HCT116 (cell line): ENCODE measurements around the gene CCL13. TPM values are rescaled to one million over a fixed set of nuclear protein-coding genes. Genes with fewer than 3 reads are reported as not detected.

Experiments
- ATAC-seq: fragments of 200-7000 bp; cut with Tn5 transposase; 2 replicates; pipeline ENCODE4 v1.9.1; 2020; ENCODE audit warnings: mild to moderate bottlenecking, moderate library complexity
- BruUV-seq: library from RNA; stranded (reverse); fragments of 400-500 nt; replicated peaks from 2 replicates; lab custom pipeline; 2021; lab: Mats Ljungman, UMichigan
- CTCF ChIA-PET: fragments of 300-600 bp; sonication (Branson Sonifier 250); formaldehyde crosslinking; loops from one replicate; lab custom pipeline; 2021; ENCODE audit warnings: antibody characterized with exemption; lab: Charles Lee
- POLR2A ChIA-PET: fragments of 300-600, 350-600 bp; sonication (Branson Sonifier 250); formaldehyde crosslinking; loops from one replicate; lab custom pipeline; 2021; ENCODE audit warnings: antibody characterized with exemption; lab: Charles Lee
- RAD21 ChIA-PET, 2 experiments: fragments of 300-600 bp; sonication (Branson Sonifier 250); formaldehyde crosslinking; loops; one replicate each; lab custom pipeline; 2023; ENCODE audit warnings: low total read pairs in 2 of 2; ENCODE audit not compliant: uncharacterized antibody in 2 of 2, unreplicated experiment in 2 of 2, low non-redundant PET in 1 of 2; lab: Charles Lee
- DNase-seq: peaks from one replicate; pipeline ENCODE4 v3.0.0-alpha.2; 2010; ENCODE audit warnings: low read depth, low spot score
- H2AFZ ChIP-seq: fragments of 200-600 bp; shearing (Covaris generic), sonication (generic); 2 replicates; pipeline ENCODE4 v1.6.1; 2017; ENCODE audit warnings: low read depth, mixed run types, mixed read lengths, antibody characterized with exemption, low read length; ENCODE audit not compliant: poor library complexity, severe bottlenecking
- H3K27ac ChIP-seq: 2 replicates; pipeline ENCODE4 v1.5.1; 2012; ENCODE audit warnings: low read depth, low read length
- H3K27me3 ChIP-seq: fragments of 200-600 bp; sonication (generic); 2 replicates; pipeline ENCODE4 v1.6.1; 2016; ENCODE audit warnings: mixed run types, low read length, mixed read lengths; ENCODE audit not compliant: insufficient read depth
- H3K36me3 ChIP-seq, 2 experiments: fragments of 200-500 bp in 1 of 2; fragments of 200-600 bp in 1 of 2; sonication (Bioruptor generic) in 1 of 2; sonication (generic) in 1 of 2; 2 replicates each; pipeline versions ENCODE4 v1.5.1 to v1.6.1; 2014 to 2016; ENCODE audit warnings: low read length in 2 of 2, inconsistent platforms in 1 of 2, mixed read lengths in 1 of 2, mixed run types in 1 of 2; ENCODE audit not compliant: insufficient read depth in 2 of 2, control insufficient read depth in 1 of 2
- H3K4me1 ChIP-seq, 2 experiments: fragments of 200-600 bp in 1 of 2; sonication (generic) in 1 of 2; 2 replicates each; pipeline versions ENCODE4 v1.5.1 to v1.6.1; 2012 to 2017; ENCODE audit warnings: low read length in 2 of 2, inconsistent platforms in 1 of 2, mild to moderate bottlenecking in 1 of 2, mixed read lengths in 1 of 2, mixed run types in 1 of 2, moderate library complexity in 1 of 2; ENCODE audit not compliant: insufficient read depth in 2 of 2, control insufficient read depth in 1 of 2
- H3K4me2 ChIP-seq: fragments of 200-600 bp; sonication (generic); 2 replicates; pipeline ENCODE4 v1.6.1; 2017; ENCODE audit warnings: mixed run types, low read length, mixed read lengths
- H3K4me3 ChIP-seq, 2 experiments: fragments of 200-600 bp in 1 of 2; sonication (generic) in 1 of 2; replicated peaks in 1 of 2; 2 replicates each; pipeline ENCODE4 v1.5.1; 2011 to 2016; ENCODE audit warnings: low read length in 2 of 2, control low read depth in 1 of 2, low read depth in 1 of 2, mild to moderate bottlenecking in 1 of 2, mixed read lengths in 1 of 2, mixed run types in 1 of 2
- H3K79me2 ChIP-seq: fragments of 200-600 bp; sonication (generic); 2 replicates; pipeline ENCODE4 v1.6.1; 2017; ENCODE audit warnings: mild to moderate bottlenecking, mixed run types, low read length, moderate library complexity, mixed read lengths; ENCODE audit not compliant: insufficient read depth
- H3K9ac ChIP-seq: fragments of 200-600 bp; sonication (generic); 2 replicates; pipeline ENCODE4 v1.6.1; 2016; ENCODE audit warnings: low read length, mixed read lengths
- H3K9me2 ChIP-seq: fragments of 200-600 bp; sonication (generic), shearing (Covaris generic); 2 replicates; pipeline ENCODE4 v1.6.1; 2017; ENCODE audit warnings: mixed run types, mild to moderate bottlenecking, moderate library complexity; ENCODE audit not compliant: insufficient read depth
- H3K9me3 ChIP-seq, 2 experiments: fragments of 200-500 bp in 1 of 2; fragments of 200-600 bp in 1 of 2; sonication (Bioruptor generic) in 1 of 2; sonication (generic) in 1 of 2; 2 replicates each; pipeline ENCODE4 v1.6.1; 2014 to 2017; ENCODE audit warnings: low read length in 2 of 2, mixed read lengths in 2 of 2, inconsistent platforms in 1 of 2, low read depth in 1 of 2, mild to moderate bottlenecking in 1 of 2, mixed run types in 1 of 2, moderate library complexity in 1 of 2; ENCODE audit not compliant: control insufficient read depth in 1 of 2, insufficient read depth in 1 of 2
- H4K20me1 ChIP-seq: fragments of 200-600 bp; sonication (generic), shearing (Covaris generic); 2 replicates; pipeline ENCODE4 v1.6.1; 2017; ENCODE audit warnings: mixed run types, mild to moderate bottlenecking, moderate library complexity; ENCODE audit not compliant: insufficient read depth
- EGR1 ChIP-seq: IDR thresholded peaks from 2 replicates; pipeline ENCODE4 v1.6.1; 2012; ENCODE audit warnings: low read depth
- ELF1 ChIP-seq: IDR thresholded peaks from 2 replicates; pipeline ENCODE4 v1.6.1; 2012; ENCODE audit warnings: low read depth, borderline replicate concordance
- EZH2 ChIP-seq: fragments of 200-600 bp; sonication (generic); IDR thresholded peaks from 2 replicates; pipeline ENCODE4 v1.6.1; 2017; ENCODE audit warnings: antibody characterized with exemption, mixed run types
- FOSL1 ChIP-seq: IDR thresholded peaks from 2 replicates; pipeline ENCODE4 v1.6.1; 2012; ENCODE audit warnings: low read depth
- POLR2A ChIP-seq: IDR thresholded peaks from 2 replicates; pipeline ENCODE4 v1.7.0; 2011; ENCODE audit warnings: borderline replicate concordance; ENCODE audit not compliant: insufficient read depth, insufficient read length; ENCODE audit errors: extremely low read depth
- RAD21 ChIP-seq: IDR thresholded peaks from 2 replicates; pipeline ENCODE4 v1.6.1; 2012; ENCODE audit warnings: low read depth, mild to moderate bottlenecking
- SP1 ChIP-seq: IDR thresholded peaks from 2 replicates; pipeline ENCODE4 v1.6.1; 2012; ENCODE audit warnings: low read depth
- YY1 ChIP-seq: IDR thresholded peaks from 2 replicates; pipeline ENCODE4 v1.6.1; 2011; ENCODE audit warnings: low read length, low read depth, moderate library complexity, mild to moderate bottlenecking; ENCODE audit not compliant: insufficient replicate concordance; ENCODE audit errors: extremely low read depth
- intact Hi-C: fragments of 100-400 bp; cut with micrococcal nuclease; formaldehyde crosslinking; loops from 2 replicates; pipeline ENCODE4 v1.10.0; 2022
- total RNA-seq: library from RNA; stranded (reverse); gene quantifications from one replicate; pipeline ENCODE4 v1.2.1, GENCODE V29; 2021; ENCODE audit not compliant: unreplicated experiment
- TF ChIP-seq, protein P1 (sequence below): IDR thresholded peaks from 2 replicates; pipeline ENCODE4 v1.6.1; 2011; ENCODE audit warnings: mild to moderate bottlenecking, low read length, moderate library complexity; ENCODE audit not compliant: insufficient replicate concordance; ENCODE audit errors: extremely low read depth
- TF ChIP-seq, protein P2 (sequence below): IDR thresholded peaks from 2 replicates; pipeline ENCODE4 v1.6.1; 2012
- TF ChIP-seq, protein P3 (sequence below), 3 experiments: fragments of 200-600 bp in 1 of 3; sonication (generic) in 1 of 3; IDR thresholded peaks in 2 of 3; conservative IDR thresholded peaks in 1 of 3; 2 replicates each; pipeline ENCODE4 v1.5.1; 2012 to 2017; ENCODE audit warnings: low read depth in 2 of 3, low read length in 2 of 3, antibody characterized with exemption in 1 of 3, borderline replicate concordance in 1 of 3, control low read depth in 1 of 3, mild to moderate bottlenecking in 1 of 3, mixed read lengths in 1 of 3, mixed run types in 1 of 3, moderate library complexity in 1 of 3; ENCODE audit not compliant: insufficient read depth in 1 of 3
- TF ChIP-seq, protein P4 (sequence below): IDR thresholded peaks from 2 replicates; pipeline ENCODE4 v1.6.1; 2012; ENCODE audit warnings: low read depth

CCL13 gene
- total RNA-seq, 1 experiment from 2014 or later = not detected

DNA sequence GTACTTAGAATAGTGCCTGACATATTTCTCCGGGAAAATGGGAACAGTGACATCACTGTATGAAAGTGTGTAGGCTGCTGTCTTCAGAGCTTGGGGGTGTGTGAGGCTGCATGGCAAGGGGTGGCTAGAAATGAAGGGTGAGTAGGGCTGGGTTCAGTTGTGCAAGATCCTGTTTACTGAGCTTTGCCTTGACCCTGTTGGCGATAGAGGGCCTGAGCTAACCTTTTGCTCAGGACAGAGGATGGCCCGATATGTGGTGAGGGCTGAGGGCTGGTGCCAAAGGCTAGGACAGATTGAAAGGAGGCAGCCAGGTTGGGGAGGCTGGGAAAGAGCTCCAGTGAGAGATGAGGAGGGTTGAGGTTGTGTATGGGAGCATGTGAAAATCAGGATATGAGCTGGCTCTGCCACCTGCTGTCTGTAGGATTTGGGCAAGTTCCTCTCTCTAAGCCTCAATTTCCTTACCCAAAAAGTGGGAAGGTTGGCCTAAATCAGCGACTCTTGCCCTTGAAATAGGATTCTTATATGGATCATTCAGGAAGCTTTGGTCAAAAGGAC is 12.7 kb downstream of the CCL13 start:
- POLR2A ChIA-PET = no interaction called here
- no peaks in the 10 kb centered on the region for H3K79me2 ChIP-seq
- no TSS peak for BruUV-seq
- H3K4me2 ChIP-seq = no peak overlapping the region
- no peak overlapping the region for H3K9ac ChIP-seq
- intact Hi-C loops = no loop called here
- H2AFZ ChIP-seq = no peak overlapping the region
- H3K9me3 ChIP-seq = no peaks in the 10 kb centered on the region
- no peak for DNase-seq
- RAD21 ChIA-PET = no interaction called here
- no peaks in the 10 kb centered on the region for H3K36me3 ChIP-seq
- H3K27ac ChIP-seq = no peak overlapping the region
- TF ChIP-seq EZH2 (no peak), SP1 (no peak), POLR2A (no peak), RAD21 (no peak), ELF1 (no peak), FOSL1 (no peak), EGR1 (no peak), YY1 (no peak)
- TF ChIP-seq, protein P1, sequence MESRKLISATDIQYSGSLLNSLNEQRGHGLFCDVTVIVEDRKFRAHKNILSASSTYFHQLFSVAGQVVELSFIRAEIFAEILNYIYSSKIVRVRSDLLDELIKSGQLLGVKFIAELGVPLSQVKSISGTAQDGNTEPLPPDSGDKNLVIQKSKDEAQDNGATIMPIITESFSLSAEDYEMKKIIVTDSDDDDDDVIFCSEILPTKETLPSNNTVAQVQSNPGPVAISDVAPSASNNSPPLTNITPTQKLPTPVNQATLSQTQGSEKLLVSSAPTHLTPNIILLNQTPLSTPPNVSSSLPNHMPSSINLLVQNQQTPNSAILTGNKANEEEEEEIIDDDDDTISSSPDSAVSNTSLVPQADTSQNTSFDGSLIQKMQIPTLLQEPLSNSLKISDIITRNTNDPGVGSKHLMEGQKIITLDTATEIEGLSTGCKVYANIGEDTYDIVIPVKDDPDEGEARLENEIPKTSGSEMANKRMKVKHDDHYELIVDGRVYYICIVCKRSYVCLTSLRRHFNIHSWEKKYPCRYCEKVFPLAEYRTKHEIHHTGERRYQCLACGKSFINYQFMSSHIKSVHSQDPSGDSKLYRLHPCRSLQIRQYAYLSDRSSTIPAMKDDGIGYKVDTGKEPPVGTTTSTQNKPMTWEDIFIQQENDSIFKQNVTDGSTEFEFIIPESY = no peak
- TF ChIP-seq, protein P2, sequence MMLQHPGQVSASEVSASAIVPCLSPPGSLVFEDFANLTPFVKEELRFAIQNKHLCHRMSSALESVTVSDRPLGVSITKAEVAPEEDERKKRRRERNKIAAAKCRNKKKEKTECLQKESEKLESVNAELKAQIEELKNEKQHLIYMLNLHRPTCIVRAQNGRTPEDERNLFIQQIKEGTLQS = no peak
- TF ChIP-seq, protein P3, sequence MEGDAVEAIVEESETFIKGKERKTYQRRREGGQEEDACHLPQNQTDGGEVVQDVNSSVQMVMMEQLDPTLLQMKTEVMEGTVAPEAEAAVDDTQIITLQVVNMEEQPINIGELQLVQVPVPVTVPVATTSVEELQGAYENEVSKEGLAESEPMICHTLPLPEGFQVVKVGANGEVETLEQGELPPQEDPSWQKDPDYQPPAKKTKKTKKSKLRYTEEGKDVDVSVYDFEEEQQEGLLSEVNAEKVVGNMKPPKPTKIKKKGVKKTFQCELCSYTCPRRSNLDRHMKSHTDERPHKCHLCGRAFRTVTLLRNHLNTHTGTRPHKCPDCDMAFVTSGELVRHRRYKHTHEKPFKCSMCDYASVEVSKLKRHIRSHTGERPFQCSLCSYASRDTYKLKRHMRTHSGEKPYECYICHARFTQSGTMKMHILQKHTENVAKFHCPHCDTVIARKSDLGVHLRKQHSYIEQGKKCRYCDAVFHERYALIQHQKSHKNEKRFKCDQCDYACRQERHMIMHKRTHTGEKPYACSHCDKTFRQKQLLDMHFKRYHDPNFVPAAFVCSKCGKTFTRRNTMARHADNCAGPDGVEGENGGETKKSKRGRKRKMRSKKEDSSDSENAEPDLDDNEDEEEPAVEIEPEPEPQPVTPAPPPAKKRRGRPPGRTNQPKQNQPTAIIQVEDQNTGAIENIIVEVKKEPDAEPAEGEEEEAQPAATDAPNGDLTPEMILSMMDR (IDR thresholded peaks at IDR 0.05 in 2 of 3, conservative IDR thresholded peaks at IDR 0.05 in 1 of 3; ENCODE audit: borderline replicate concordance in 1 of 3, insufficient read depth in 1 of 3, low read depth in 2 of 3, low read length in 2 of 3) = no peak
- TF ChIP-seq, protein P4, sequence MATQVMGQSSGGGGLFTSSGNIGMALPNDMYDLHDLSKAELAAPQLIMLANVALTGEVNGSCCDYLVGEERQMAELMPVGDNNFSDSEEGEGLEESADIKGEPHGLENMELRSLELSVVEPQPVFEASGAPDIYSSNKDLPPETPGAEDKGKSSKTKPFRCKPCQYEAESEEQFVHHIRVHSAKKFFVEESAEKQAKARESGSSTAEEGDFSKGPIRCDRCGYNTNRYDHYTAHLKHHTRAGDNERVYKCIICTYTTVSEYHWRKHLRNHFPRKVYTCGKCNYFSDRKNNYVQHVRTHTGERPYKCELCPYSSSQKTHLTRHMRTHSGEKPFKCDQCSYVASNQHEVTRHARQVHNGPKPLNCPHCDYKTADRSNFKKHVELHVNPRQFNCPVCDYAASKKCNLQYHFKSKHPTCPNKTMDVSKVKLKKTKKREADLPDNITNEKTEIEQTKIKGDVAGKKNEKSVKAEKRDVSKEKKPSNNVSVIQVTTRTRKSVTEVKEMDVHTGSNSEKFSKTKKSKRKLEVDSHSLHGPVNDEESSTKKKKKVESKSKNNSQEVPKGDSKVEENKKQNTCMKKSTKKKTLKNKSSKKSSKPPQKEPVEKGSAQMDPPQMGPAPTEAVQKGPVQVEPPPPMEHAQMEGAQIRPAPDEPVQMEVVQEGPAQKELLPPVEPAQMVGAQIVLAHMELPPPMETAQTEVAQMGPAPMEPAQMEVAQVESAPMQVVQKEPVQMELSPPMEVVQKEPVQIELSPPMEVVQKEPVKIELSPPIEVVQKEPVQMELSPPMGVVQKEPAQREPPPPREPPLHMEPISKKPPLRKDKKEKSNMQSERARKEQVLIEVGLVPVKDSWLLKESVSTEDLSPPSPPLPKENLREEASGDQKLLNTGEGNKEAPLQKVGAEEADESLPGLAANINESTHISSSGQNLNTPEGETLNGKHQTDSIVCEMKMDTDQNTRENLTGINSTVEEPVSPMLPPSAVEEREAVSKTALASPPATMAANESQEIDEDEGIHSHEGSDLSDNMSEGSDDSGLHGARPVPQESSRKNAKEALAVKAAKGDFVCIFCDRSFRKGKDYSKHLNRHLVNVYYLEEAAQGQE = no peak
- TF ChIP-seq, all 23 proteins: peak for 0
- ATAC-seq = no peak
- no peaks in the 10 kb centered on the region for H4K20me1 ChIP-seq
- H3K27me3 ChIP-seq = peaks cover 19% of the 10 kb centered on the region; the same call in 1 of the 2 replicates
- no peaks in the 10 kb centered on the region for H3K9me2 ChIP-seq
- H3K4me3 ChIP-seq = no peak overlapping the region
- no peaks in the 10 kb centered on the region for H3K4me1 ChIP-seq
- CTCF ChIA-PET = no interaction called here
